Lung microvascular endothelial cell (primary cell): ENCODE measurements around the gene RAB20. TPM values are rescaled to one million over a fixed set of nuclear protein-coding genes. Genes with fewer than 3 reads are reported as not detected.
"Not testable (repeated sequence)": the region's sequence is repeated elsewhere in the genome, so short reads cannot be mapped to it uniquely, and the experiment has no call there.

ENCODE experiments used
- DNase-seq, 2 donors: peaks; one replicate each; pipeline versions ENCODE4 v3.0.0 to v3.0.0-alpha.2; 2010; ENCODE audit warnings: low read depth in 2 of 2
- total RNA-seq: library from RNA; depleted of rRNA; stranded (reverse); fragments of >200 nt; gene quantifications from 2 replicates; pipeline ENCODE4 v1.2.1, GENCODE V29; 2014

Gene RAB20, protein sequence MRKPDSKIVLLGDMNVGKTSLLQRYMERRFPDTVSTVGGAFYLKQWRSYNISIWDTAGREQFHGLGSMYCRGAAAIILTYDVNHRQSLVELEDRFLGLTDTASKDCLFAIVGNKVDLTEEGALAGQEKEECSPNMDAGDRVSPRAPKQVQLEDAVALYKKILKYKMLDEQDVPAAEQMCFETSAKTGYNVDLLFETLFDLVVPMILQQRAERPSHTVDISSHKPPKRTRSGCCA
- 1.3 and 1.6 TPM in 2 replicates for total RNA-seq

DNA sequence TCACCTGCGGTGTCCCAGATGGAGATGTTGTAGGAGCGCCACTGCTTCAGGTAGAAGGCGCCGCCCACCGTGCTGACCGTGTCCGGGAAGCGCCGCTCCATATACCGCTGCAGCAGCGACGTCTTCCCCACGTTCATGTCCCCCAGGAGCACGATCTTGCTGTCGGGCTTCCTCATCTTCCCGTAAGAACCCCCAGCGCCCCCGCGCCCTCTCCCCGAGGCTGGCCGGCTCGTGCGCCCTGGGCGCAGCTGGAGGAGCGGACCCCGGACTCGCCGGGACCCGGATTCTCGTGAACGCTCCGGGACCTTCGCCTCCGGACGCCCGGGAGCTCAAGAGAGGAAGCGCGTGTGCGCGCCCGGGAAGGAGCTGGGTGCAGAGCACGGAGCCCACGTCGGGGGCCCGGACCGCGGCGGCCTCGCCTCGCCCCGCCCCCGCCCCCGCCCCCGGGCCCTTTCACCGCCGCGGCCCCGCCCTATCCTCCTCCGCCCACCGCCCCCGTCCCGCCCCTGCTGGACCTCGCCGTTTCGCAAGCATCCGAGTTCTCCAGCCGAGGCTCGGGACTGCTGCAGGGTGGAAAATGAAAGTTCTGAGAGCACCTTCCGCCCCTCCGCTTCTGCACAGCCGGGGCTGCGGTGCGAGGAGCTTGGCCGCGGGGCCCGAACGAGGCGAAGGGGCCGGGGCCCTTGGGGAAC lies at the start of gene RAB20:
RAB20 (minus strand) TSS at position 379 of the 692 bp plus-strand sequence; CDS start at position 176, 203 bp downstream.
- DNase-seq: peak; percentile 81 to 83

DNA sequence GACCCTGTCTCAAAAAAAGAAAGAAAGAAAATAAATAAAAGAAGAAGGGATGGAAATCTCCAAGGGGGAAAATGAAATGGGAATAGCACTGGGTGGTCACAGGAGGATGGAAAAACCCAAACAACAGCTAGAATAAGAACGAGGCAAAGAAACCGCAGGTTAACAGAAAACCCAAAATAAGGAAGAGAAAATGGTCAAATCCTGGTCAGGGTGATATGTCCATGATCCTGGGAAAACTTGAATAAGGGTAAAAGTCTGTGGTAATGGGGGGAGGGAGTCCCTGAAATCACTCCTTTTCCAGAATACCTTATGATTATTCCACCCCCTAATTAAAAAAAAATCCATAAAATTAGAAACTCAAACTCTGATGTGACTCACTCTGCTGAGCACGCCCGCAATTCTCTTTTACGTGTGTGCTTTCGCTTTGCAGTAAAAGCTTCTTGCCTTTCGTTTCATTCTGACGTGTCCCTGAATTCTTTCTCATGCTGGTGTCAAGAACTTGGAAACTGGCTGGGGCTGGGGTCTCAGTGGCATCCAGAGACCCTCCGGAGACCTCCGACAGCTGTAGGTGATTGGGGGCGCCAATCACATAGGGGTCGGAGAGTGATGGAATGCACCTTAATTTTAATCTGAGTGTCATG lies 49.6 kb upstream of the RAB20 start:
- no peak for DNase-seq

DNA sequence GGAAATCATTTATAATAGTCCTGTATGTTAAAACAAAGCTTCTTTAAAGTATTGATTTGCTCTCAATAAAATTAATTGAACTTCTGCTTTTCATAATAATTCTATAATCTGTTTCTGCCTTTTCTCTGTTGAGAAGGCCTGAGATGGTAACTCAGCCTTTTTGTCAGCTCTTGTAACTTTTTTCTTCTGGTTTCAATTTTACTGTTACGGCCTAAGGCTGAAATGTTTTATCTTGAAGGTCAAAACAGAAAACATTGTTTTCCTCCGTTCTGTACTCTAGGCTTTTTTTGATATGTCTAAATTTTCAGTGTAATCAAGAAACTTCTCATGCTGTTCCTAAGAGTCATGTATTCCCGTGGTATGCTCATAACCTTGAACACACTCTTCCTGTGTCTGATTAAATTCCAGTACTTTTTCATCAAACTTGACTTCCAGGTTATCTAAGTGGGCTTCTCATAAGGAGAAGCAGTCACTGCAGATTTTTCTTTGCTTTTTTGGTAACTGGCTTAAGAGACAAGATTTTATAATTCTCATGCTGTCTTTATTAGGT lies 46.2 kb upstream of the RAB20 start:
- no peak for DNase-seq

DNA sequence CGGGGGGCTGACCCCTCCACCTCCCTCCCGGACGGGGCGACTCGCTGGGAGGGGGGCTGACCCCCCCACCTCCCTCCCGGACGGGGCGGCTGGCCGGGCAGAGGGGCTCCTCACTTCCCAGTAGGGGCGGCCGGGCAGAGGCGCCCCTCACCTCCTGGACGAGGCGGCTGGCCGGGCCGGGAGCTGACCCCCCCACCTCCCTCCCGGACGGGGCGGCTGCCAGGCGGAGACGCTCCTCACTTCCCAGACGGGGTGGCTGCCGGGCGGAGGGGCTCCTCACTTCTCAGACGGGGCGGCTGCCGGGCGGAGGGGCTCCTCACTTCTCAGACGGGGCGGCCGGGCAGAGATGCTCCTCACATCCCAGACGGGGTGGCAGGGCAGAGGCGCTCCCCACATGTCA lies 44.8 kb upstream of the RAB20 start:
- DNase-seq: not testable (repeated sequence)

DNA sequence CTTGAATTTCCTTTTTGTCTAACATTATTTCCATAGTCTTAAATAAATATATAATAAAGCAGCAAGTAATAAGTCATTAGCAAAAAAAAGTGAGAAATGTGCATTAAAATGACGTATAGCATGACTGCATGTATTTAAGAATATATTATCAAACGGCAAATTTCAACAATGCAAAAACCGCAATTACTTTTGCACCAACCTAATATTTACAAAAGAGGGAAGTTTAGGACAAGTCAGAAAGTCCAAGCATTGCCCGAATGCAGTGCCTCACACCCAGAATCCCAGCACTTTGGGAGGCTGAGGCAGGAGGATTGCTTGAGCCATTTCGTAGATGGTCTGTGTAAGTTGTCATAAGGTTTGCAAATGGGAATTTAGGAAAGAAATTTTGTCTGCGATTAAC lies 43.6 kb upstream of the RAB20 start:
- no peak for DNase-seq

DNA sequence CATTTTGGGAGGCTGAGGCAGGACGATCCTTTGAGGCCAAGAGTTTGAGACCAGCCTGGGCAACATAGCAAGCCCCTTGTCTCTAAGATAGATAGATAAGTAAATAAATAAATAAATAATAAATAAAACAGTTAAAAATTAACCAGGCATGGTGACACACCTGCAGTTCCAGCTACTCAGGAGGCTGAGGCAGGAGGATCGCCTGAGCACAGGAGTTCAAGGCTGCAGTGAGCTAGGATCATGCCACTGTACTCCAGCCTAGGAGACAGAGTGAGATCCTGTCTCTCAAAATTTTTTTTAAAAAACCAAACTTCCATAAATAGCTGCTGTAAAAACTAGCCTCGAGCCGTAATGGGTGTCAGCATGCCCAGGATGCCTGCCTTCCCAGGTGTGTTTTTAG lies 39.5 kb upstream of the RAB20 start:
- DNase-seq: no peak

DNA sequence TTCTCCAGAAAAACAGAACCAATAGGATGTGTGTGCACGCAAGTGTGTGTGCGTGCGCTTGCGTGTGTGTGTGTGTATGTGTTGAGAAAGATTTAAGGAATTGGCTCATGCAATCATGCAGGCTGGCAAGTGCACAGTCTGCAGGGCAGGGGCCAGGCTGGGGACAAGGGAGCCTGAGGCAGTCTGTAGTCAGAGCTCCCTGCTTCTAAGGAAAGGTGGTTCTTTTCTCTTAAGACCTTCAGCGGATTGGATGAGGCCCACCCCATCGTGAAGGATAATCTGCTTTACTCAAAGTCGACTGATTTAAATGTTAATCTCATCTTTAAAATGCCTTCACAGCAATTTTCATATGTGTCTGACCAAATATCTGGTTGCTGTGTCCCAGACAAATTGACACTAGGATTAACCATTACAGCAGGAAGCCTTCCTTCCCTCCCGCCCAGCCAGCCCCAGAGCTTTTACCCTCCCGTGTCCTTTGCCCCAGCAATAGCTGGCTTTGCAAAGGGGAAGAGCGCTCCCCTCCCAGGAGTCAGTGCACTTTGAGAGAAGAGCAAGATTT lies 38.8 kb upstream of the RAB20 start:
- no peak for DNase-seq

DNA sequence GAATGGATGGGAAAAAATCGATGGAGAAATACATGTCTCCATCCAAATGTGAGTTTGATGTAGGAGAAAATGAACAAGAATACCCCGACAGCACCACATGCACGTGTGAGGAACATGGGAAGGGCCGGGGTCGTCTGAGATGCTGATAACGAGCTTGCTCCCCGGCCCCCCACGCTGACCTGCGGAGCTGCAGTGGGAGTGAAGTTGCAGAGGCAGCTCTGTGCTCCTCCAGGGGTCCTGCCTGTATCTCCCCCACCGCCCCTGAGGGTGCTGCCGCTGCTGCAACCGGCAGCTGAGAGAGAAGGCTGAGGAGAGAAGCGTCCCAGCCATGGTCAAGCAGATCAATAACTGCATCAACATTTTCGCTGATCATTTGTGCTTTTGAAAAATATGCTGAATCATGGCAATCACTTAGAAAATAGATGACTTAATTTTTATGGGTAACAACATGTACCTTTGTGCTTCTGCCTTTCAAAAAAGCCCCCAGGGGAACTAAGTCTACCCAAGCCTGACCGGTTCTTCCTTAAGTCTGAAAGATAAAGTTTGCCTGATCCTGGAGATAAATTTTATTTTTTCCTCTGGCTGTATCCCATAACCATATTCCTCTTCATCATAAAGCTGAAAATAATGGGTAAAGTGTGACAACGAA lies 35.6 kb upstream of the RAB20 start:
- no peak for DNase-seq

DNA sequence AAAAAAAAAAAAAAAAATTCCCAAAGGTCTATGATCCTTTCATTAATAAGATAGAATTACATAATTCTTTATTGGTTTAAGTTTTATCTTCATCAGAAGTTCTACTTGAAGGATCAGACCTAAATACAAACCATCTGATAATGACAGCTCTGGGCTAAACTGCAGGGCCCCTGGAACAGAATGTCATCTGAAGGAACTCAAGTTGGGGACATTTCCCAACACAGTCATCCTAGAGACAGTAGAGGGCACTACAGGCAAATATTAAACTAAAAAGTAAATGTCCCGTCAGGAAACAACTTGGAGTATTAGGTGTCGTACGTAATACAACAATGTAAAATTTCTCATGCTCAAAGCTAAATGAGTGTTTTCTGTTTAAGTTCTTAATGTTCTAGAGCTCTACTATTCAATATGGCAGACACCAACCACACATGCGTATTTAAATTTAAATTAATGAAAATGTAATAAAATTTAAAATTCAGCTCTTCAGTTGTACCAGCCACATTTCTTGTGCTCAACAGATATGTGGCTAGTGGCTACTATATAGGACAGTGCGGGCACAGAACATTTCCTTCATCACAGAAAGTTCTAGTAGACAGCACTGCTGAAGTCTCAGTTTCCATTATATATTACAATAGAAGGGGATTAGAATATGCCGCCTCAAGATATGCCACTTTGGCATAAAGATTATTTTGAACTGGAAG lies 32.1 kb upstream of the RAB20 start:
- peak; percentile 67 to 77 for DNase-seq

DNA sequence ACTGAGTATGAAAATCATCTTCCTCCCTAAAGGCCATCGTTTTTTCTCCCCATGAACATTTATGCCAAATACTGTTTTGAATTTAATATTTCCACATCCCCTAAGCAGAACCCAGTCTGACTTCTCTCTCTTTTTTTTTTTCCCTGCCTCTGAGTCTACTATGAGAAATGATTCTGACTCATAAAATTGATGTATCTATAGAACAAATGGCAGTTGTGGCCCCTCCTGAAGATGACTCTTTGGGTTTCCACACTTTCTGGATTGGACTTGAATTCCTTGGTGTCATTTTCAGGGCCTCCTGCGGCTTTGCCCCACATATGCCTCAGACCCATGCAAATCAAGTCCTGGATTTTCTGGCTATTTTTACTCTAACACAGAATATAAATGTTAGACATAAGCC lies 31.1 kb upstream of the RAB20 start:
- no peak for DNase-seq

DNA sequence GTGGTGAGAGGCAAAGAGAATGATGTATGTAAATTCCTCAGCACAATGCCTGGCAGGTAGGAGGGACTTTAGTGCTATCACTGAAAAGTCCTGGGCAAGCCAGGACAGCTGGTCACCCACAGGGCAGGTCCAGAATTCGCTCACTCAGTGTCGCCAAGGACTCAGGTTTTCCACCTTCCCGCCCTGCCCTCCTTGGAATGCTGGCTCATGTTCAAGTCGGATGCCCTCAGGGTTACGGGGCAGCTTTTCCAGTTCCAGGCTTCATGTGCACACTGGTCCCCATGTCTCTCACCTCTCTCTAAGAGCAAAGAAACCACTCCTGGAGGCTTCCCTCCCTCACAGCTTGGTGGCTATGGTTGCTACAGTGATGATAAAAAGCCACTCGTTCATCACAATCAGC lies 29.1 kb upstream of the RAB20 start:
- DNase-seq: no peak

DNA sequence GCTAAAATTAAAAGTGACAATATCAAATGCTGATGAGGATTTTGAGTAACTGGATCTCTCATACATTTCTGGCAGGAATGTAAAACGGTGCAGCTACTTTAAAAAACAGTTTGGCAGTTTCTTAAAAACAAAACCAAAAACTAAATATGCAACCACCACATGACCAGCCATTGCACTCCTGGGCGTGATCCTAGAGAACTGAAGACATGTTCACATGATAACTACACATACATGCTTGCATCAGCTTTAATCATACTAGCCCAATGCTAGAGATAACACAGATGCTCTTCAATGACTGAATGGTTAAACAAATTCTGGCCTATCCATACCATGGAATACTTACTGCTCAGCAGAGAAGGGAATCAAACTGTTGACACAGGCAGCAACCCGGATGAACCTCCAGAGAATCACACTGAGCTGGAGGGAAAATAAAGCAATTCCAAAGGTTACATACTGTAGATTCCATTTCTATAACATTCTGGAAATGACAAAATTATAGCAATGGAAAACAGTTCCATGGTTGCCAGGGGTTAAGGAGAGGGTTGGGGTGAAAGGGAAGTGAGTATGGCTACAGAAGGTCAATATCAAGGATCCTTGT lies 28.4 kb upstream of the RAB20 start:
- DNase-seq: peak in 1 of 2 donors; percentile 81

DNA sequence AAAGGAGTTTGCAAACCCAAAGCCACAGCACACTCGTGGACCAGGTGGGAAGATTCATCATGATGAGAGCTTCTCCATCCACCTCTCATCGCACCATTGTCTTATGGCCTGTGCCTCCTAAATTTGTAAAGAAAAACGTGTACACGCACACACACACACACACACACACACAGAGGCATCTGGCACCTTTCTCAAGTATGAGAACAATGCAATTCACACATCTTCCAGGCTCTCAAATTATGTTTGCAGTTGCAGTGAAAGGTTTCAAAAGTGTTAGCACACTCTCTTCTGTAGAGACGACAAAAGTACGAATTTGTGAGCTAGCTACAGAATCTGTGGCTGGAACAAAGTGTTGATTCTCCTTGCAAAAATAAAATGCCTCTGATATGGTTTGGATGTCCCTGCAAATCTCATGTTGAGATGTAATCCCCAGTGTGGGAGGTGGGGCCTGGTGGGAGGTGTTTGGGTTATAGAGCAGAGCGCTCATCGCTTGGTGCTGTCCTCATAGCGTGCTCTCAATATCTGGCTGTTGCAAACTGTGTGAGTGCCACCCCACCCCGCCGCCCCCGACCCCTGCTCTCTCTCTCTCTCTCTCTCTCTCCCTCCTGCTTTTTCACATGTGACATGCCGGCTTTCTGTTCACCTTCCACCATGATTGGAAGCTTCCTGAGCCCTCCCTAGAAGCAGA lies 21.8 kb upstream of the RAB20 start:
- DNase-seq: no peak

DNA sequence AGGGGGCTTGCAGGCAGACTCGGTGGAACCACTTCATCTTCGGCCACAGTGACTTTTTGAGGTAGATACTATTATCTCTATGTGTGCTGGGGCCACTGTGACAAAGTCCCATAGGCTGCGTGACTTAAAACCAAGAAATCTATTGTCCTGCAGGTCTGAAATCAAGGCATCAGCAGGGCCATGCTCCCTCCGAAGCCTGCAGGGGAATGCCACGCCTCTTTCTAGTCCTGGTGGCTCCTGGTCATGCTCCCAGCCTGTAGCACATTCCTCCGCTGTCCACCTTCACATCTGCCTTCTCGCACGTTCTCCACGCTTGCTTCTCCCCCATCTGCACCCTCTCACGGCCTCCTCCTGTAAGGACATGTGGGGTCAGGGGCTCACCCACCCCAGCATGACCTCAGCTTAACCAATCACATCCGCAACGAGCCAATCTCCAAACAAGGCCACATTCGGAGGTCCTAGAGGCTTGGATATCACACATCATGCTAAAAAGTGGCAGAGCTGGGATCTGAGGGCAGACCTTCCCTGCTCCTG lies 21.0 kb upstream of the RAB20 start:
- DNase-seq: no peak

DNA sequence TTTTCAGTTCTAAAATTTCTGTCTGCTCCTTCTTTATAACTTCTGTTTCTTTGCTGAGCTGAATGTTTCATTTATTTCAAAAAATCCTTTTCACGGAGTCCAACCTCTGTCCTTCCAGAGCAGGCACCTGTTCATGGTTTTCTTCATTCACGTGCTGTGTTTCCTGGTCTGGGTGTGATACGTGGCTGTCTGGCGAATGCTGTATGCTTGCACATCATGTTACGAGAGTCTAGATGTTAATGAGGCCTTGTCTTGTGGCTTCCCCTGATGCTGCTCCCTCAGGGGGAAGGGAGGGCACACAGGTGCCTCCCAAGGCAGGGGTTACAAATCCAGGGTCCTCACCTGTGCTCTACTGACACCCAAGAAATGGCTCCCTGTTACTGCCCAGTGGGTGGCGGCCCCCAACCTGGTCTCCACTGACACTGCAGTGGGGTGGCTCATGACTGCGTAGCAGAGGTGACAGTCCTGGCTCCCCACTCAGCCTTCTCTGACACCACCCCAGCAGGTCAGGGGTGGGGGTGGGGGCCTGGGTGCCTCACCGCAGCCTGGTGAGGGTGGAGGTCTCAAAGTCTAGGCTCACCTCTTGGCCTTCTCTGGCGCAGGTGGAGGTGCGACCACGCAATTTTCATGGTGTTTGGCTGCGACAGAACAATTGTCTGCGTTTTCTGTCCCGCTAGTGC lies 20.1 kb upstream of the RAB20 start:
- no peak for DNase-seq

DNA sequence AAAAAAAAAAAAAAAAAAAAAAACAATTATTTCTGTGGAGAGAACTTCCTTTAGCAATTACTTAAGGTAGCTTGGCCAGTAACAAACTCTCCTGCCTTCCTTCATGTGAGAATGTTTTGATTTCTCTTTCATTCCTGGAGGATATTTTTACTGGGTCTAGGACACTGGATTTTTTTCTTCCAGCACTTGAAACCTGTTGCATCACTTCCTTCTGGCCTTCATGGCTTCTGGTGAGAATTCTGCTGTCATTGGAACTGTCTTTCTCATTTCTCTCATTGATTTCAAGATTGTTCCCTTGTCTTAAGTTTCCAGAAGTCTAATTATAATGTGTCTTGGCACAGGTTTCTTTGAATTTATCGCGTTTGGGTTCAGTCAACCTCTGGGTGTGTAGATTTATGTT lies 19.3 kb upstream of the RAB20 start:
- DNase-seq: no peak

DNA sequence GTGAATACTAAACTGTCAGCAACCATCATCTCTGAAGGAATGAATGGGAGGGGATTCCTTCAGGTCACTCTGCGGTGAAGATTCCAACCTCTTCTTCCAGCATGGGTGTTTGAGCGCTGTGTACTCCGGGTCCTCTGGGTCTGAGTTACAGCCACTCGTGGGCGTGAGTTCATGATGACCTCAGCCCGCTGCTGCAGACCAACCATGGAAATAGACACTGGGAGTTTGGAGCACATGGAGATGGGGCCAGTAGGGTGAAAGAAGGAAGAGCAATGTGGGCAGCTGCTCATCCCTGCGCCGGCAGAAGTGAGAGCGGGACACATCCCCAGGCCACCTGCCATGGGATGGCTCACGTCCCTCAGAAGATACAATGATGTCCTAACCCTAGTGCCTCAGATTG lies 16.8 kb upstream of the RAB20 start:
- no peak for DNase-seq

DNA sequence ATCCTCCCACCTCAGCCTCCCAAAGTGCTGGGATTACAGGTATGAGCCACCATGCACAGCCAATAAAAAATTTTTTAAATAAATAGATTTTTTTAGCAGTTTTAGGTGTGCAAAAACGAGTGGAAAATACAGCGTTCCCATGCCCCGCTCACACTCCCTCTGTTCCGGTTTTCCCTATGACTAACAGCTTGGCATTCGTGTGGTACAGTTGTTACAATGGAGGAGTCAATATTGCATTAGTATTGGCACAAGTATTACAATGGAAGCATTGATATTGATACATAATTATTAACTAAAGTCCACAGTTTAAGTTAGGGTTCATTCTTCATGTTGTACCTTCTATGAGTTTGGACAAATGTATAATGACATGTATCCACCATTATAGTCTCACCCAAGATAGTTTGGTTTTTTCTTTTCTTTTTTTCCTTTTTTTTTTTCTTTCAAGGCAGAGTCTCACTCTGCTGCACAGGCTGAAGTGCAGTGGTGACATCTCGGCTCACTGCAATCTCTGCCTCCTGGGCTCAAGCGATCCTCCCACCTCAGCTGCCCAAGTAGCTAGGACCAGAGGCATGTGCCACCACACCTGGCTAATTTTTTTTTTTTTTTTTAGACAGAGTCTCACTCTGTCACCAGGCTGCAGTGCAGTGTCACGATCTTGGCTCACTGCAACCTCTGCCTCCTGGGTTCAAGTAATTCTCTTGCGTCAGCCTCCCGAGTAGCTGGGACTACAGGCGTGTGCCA lies 15.4 kb upstream of the RAB20 start:
- DNase-seq: peak in 1 of 2 donors; percentile 35

DNA sequence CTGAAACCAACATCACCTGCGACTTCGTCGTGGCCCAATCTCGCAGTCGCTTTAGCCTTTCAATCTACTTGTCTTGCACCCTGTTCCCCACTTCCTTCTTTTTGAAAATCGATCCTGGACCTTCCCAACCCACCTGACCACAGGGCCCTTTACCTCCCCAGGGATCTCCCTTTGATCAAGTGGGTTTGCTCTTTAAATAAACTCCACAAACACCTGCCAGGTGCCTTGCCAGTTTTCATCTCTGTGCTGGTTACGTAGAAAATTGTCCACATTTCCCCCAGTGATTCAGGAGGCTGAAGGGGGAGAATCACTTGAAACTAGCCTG lies 14.5 kb upstream of the RAB20 start:
- no peak for DNase-seq
